Caco-2 (cell line): ENCODE data around the gene ADRA2A. TPM values are rescaled to one million over a fixed set of nuclear protein-coding genes. Genes with fewer than 3 reads are reported as not detected.
A peak's percentile ranks its signal among the peaks of the same experiment; 100 is the strongest.

Experiments
- BruUV-seq: library from RNA; stranded (reverse); fragments of 400-500 nt; replicated peaks from 2 replicates; lab custom pipeline; 2021; lab: Mats Ljungman, UMichigan
- CTCF ChIA-PET: fragments of 300-600 bp; sonication (Branson Sonifier 250); formaldehyde crosslinking; loops from one replicate; lab custom pipeline; 2022; ENCODE audit warnings: antibody characterized with exemption; lab: Charles Lee
- POLR2A ChIA-PET: fragments of 300-600 bp; sonication (Branson Sonifier 250); formaldehyde crosslinking; loops from one replicate; lab custom pipeline; 2022; ENCODE audit warnings: antibody characterized with exemption; lab: Charles Lee
- DNase-seq, 2 experiments: peaks; one replicate each; pipeline versions ENCODE4 v3.0.0 to v3.0.0-alpha.2; 2020 to 2022
- H3K27me3 ChIP-seq: replicated peaks from 2 replicates; pipeline ENCODE4 v1.6.0; 2011; ENCODE audit warnings: low read length; ENCODE audit not compliant: control insufficient read depth, insufficient read depth
- H3K36me3 ChIP-seq: 2 replicates; pipeline ENCODE4 v1.5.1; 2011; ENCODE audit warnings: low read length; ENCODE audit not compliant: control insufficient read depth, insufficient read depth
- H3K4me1 ChIP-seq: fragments of 250-450 bp; sonication (Bioruptor Pico); 2 replicates; pipeline ENCODE4 v1.5.1; 2020; ENCODE audit warnings: mild to moderate bottlenecking
- H3K4me3 ChIP-seq: 2 replicates; pipeline ENCODE4 v1.5.1; 2011; ENCODE audit warnings: low read depth, mild to moderate bottlenecking, control low read depth, low read length
- H3K9me3 ChIP-seq: fragments of 250-450 bp; sonication (Bioruptor Pico); 2 replicates; pipeline ENCODE4 v1.5.1; 2020; ENCODE audit warnings: mild to moderate bottlenecking, moderate library complexity
- H3K27ac Mint-ChIP-seq: one replicate; pipeline ENCODE4 v1.8.0; 2022; ENCODE audit warnings: mixed read lengths; ENCODE audit not compliant: unreplicated experiment
- H3K27me3 Mint-ChIP-seq: one replicate; pipeline ENCODE4 v1.8.0; 2022; ENCODE audit warnings: mixed read lengths; ENCODE audit not compliant: insufficient read depth, unreplicated experiment
- H3K36me3 Mint-ChIP-seq: one replicate; pipeline ENCODE4 v1.8.0; 2022; ENCODE audit warnings: mild to moderate bottlenecking, mixed read lengths; ENCODE audit not compliant: insufficient read depth, unreplicated experiment
- H3K4me1 Mint-ChIP-seq: one replicate; pipeline ENCODE4 v1.8.0; 2022; ENCODE audit warnings: low read depth, mixed read lengths; ENCODE audit not compliant: unreplicated experiment
- H3K4me3 Mint-ChIP-seq: one replicate; pipeline ENCODE4 v1.8.0; 2022; ENCODE audit warnings: mild to moderate bottlenecking, moderate library complexity, mixed read lengths; ENCODE audit not compliant: unreplicated experiment
- H3K9me3 Mint-ChIP-seq: one replicate; pipeline ENCODE4 v1.8.0; 2022; ENCODE audit warnings: mixed read lengths; ENCODE audit not compliant: unreplicated experiment
- intact Hi-C: fragments of 100-400 bp; cut with micrococcal nuclease; formaldehyde crosslinking; loops from one replicate; pipeline ENCODE4 v1.10.0; 2022; ENCODE audit not compliant: unreplicated experiment
- total RNA-seq: library from RNA; stranded (reverse); gene quantifications from 2 replicates; pipeline ENCODE4 v1.2.3, GENCODE V29; 2022
- TF ChIP-seq, protein P1 (sequence below), 2 experiments: fragments of 200-600 bp in 1 of 2; IDR thresholded peaks; 1 replicate in 1 of 2; 2 replicates in 1 of 2; pipeline versions ENCODE4 v1.5.1 to v1.8.0; 2011 to 2022; ENCODE audit warnings: antibody characterized with exemption in 1 of 2, control low read depth in 1 of 2, inconsistent platforms in 1 of 2, low read depth in 1 of 2, low read length in 1 of 2, mild to moderate bottlenecking in 1 of 2, moderate library complexity in 1 of 2; ENCODE audit not compliant: insufficient read depth in 1 of 2, severe bottlenecking in 1 of 2, unreplicated experiment in 1 of 2

Gene ADRA2A
- total RNA-seq, 1 experiment from 2014 or later: 0.70 TPM

DNA sequence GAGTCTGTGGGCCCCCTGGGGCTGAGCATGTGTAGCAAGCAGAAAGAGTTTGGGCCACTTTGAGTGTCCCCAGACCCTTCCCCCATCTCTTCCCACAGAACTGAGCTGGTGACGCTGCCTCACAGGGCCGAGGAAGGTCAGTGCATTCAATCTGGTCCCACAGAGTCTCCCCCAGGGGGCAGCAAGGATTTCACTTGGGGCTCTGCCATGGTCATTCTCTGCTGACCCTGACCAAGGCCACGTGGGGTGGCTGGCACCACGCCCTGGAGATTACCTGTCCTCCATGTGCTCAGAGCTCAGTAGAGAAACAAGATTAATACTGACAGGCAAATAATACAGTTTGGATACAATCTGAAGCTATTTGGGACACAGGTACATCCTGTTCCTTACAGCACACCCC, 30.2 kb downstream of the ADRA2A start:
- TF ChIP-seq, protein P1, sequence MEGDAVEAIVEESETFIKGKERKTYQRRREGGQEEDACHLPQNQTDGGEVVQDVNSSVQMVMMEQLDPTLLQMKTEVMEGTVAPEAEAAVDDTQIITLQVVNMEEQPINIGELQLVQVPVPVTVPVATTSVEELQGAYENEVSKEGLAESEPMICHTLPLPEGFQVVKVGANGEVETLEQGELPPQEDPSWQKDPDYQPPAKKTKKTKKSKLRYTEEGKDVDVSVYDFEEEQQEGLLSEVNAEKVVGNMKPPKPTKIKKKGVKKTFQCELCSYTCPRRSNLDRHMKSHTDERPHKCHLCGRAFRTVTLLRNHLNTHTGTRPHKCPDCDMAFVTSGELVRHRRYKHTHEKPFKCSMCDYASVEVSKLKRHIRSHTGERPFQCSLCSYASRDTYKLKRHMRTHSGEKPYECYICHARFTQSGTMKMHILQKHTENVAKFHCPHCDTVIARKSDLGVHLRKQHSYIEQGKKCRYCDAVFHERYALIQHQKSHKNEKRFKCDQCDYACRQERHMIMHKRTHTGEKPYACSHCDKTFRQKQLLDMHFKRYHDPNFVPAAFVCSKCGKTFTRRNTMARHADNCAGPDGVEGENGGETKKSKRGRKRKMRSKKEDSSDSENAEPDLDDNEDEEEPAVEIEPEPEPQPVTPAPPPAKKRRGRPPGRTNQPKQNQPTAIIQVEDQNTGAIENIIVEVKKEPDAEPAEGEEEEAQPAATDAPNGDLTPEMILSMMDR (IDR thresholded peaks at IDR 0.05; ENCODE audit: insufficient read depth in 1 of 2, low read depth in 1 of 2, low read length in 1 of 2, severe bottlenecking in 1 of 2, unreplicated experiment in 1 of 2): no peak
- intact Hi-C loops: no loop called here
- H3K4me1 Mint-ChIP-seq: no peaks in the 10 kb centered on the region
- H3K27me3 ChIP-seq: no peaks in the 10 kb centered on the region
- H3K4me1 ChIP-seq: no peaks in the 10 kb centered on the region
- DNase-seq: peak in 1 of 2 experiments; percentile 19
- no peaks in the 10 kb centered on the region for H3K36me3 Mint-ChIP-seq
- H3K9me3 Mint-ChIP-seq: no peaks in the 10 kb centered on the region
- H3K4me3 Mint-ChIP-seq: no peak overlapping the region
- no peaks in the 10 kb centered on the region for H3K36me3 ChIP-seq
- ChIA-PET CTCF (no interaction called here), POLR2A (no interaction called here)
- no peak overlapping the region for H3K4me3 ChIP-seq
- BruUV-seq: no TSS peak
- no peak overlapping the region for H3K27ac Mint-ChIP-seq
- H3K27me3 Mint-ChIP-seq: peaks cover 20% of the 10 kb centered on the region
- no peaks in the 10 kb centered on the region for H3K9me3 ChIP-seq

DNA sequence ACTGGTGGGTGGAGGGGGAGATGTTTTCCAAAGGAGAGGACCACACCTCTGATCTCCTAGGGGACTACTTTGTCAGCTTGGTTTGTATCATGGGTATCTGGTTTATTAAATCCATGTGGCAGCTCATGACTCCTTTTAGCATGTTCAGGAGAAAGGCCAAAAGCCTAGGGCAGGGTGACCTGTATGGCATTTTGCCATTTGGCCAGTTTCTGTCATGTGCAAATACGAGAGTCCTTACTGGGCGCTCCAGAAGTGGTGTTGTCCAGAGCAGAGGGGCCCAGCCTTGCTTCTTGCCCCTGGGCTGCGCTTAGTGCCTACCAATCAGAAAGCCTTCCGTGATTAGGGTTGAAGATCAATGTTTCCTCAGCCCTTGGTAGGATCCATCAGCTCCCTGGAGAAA, 31.0 kb downstream of the ADRA2A start:
- H3K9me3 ChIP-seq: no peaks in the 10 kb centered on the region
- ChIA-PET CTCF (no interaction called here), POLR2A (no interaction called here)
- Mint-ChIP-seq H3K27me3 (peaks cover 20% of the 10 kb centered on the region), H3K36me3 (no peaks in the 10 kb centered on the region), H3K4me3 (no peak overlapping the region), H3K27ac (no peak overlapping the region), H3K9me3 (no peaks in the 10 kb centered on the region), H3K4me1 (no peaks in the 10 kb centered on the region)
- intact Hi-C loops: no loop called here
- H3K4me3 ChIP-seq: no peak overlapping the region
- TF ChIP-seq, protein P1 (IDR thresholded peaks at IDR 0.05; ENCODE audit: insufficient read depth in 1 of 2, low read depth in 1 of 2, low read length in 1 of 2, severe bottlenecking in 1 of 2, unreplicated experiment in 1 of 2): no peak
- H3K4me1 ChIP-seq: no peaks in the 10 kb centered on the region
- H3K27me3 ChIP-seq: no peaks in the 10 kb centered on the region
- no TSS peak for BruUV-seq
- no peaks in the 10 kb centered on the region for H3K36me3 ChIP-seq
- no peak for DNase-seq

DNA sequence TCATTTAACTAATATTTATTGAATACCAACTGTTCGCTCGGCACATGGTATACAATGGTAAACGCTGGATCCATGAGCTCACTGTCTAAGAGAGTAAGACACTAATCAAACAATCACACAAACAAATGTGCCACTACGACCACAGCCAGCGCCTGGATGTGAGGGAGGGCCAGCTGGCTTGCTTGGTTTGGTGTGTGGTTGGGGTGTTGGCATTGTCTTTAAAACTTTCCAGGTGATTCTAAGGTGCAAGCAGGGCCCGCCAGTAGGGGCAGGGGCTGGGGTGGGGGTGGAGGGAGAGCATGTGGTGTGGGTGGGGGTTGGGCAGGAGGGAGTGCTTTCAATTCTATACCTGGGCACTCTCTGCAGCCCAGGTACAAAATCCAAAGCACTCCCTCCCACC, 31.6 kb downstream of the ADRA2A start:
- no peaks in the 10 kb centered on the region for H3K4me1 Mint-ChIP-seq
- H3K27ac Mint-ChIP-seq: no peak overlapping the region
- no peak overlapping the region for H3K4me3 ChIP-seq
- H3K27me3 ChIP-seq: no peaks in the 10 kb centered on the region
- H3K4me3 Mint-ChIP-seq: no peak overlapping the region
- CTCF ChIA-PET: no interaction called here
- no peaks in the 10 kb centered on the region for H3K36me3 Mint-ChIP-seq
- intact Hi-C loops: no loop called here
- H3K4me1 ChIP-seq: no peaks in the 10 kb centered on the region
- BruUV-seq: no TSS peak
- H3K9me3 Mint-ChIP-seq: no peaks in the 10 kb centered on the region
- POLR2A ChIA-PET: no interaction called here
- H3K36me3 ChIP-seq: no peaks in the 10 kb centered on the region
- no peak for DNase-seq
- H3K27me3 Mint-ChIP-seq: peaks cover 20% of the 10 kb centered on the region
- TF ChIP-seq, protein P1 (IDR thresholded peaks at IDR 0.05; ENCODE audit: insufficient read depth in 1 of 2, low read depth in 1 of 2, low read length in 1 of 2, severe bottlenecking in 1 of 2, unreplicated experiment in 1 of 2): no peak
- H3K9me3 ChIP-seq: no peaks in the 10 kb centered on the region
